Measurements from ENCODE around the gene FOXQ1. TPM values are rescaled to one million over a fixed set of nuclear protein-coding genes. Genes with fewer than 3 reads are reported as not detected.
A peak's percentile ranks its signal among the peaks of the same experiment; 100 is the strongest.

FOXQ1 gene, protein sequence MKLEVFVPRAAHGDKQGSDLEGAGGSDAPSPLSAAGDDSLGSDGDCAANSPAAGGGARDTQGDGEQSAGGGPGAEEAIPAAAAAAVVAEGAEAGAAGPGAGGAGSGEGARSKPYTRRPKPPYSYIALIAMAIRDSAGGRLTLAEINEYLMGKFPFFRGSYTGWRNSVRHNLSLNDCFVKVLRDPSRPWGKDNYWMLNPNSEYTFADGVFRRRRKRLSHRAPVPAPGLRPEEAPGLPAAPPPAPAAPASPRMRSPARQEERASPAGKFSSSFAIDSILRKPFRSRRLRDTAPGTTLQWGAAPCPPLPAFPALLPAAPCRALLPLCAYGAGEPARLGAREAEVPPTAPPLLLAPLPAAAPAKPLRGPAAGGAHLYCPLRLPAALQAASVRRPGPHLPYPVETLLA
- total RNA-seq (2021) (55.8 and 57.0 TPM in 2 replicates), Bru-seq, nascent RNA (percentile 98 among the genes with signal in this experiment), BruChase-seq, experiment 1, labeled RNA remaining after a 2-hour chase (percentile 99 among the genes with signal in this experiment), BruChase-seq, experiment 2, labeled RNA remaining after a 6-hour chase (percentile 91 among the genes with signal in this experiment)
- long read RNA-seq, transcript FOXQ1-201 (1 exons, 2,309 nt), result major isoform, 74 of 76 reads
- long read RNA-seq, partial matches to known transcripts, result 0 of 76 reads
- long read RNA-seq, other reads (novel, unspliced or antisense), result 2 of 76 reads

DNA sequence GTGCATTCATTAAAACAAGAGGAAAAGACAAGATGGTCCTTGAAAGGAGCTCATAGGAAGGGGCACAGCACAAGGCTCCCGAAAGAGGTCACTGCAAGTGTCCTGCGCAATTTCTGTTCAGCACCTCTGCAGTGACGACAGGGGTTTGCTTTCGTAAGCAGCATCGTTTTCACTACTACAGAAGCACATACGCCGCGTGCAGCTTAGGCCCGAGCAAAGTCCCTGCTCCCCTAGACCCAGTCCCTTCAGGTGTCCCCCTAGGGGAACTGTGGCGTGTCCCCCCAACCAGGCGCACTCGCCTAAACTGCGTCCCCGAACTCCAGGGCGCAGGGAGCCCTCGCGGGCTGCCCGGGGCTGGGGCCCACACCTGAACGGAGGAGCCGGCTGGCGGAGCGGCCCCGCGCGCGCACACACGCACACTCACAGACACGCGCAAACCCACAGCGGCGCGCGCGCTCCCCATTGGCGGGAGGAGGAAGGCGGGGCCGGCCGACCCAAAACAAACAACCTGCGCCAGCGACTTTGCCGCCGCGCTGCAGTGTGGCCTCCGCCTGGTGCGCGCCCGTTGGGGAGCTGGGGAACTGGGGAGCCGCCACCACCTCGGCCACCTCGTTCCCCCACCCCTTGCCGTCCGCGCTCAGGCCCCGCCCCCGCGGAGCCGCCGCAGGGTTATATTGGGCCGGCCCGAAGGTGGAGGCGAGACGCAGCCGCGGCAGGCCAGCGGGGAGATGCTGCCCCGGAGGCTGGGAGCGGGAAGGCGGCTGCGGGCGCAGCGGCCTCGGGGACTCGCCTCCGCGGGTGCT is at the start of gene FOXQ1:
Gene FOXQ1 (plus strand): TSS at position 699 of the 803 bp plus-strand sequence. CDS start 607 bp downstream, outside the sequence.
- TF ChIP-seq, protein P1, sequence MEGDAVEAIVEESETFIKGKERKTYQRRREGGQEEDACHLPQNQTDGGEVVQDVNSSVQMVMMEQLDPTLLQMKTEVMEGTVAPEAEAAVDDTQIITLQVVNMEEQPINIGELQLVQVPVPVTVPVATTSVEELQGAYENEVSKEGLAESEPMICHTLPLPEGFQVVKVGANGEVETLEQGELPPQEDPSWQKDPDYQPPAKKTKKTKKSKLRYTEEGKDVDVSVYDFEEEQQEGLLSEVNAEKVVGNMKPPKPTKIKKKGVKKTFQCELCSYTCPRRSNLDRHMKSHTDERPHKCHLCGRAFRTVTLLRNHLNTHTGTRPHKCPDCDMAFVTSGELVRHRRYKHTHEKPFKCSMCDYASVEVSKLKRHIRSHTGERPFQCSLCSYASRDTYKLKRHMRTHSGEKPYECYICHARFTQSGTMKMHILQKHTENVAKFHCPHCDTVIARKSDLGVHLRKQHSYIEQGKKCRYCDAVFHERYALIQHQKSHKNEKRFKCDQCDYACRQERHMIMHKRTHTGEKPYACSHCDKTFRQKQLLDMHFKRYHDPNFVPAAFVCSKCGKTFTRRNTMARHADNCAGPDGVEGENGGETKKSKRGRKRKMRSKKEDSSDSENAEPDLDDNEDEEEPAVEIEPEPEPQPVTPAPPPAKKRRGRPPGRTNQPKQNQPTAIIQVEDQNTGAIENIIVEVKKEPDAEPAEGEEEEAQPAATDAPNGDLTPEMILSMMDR (conservative IDR thresholded peaks at IDR 0.05), result no peak
- TF ChIP-seq EZH2 (IDR thresholded peaks at IDR 0.05; ENCODE audit: low read depth), result no peak
- Histone ChIP-seq H3K4me2 (peak within 1 kb of the TSS; percentile 81), H3F3A (ENCODE audit: insufficient read depth, low read depth) (peaks cover 40% of the 10 kb centered on the region; the same call in 1 of the 2 replicates), H3K79me2 (ENCODE audit: low read depth) (peaks cover 35% of the 10 kb centered on the region), H3K9me2 (ENCODE audit: insufficient read depth) (no peaks in the 10 kb centered on the region), H2AFZ (peak within 1 kb of the TSS; percentile 84), H3K4me3 (peak within 1 kb of the TSS; percentile 69), H3K4me1 (replicated peaks; ENCODE audit: insufficient read depth) (peaks cover 11% of the 10 kb centered on the region; the same call in 1 of the 2 replicates), H3K27me3 (ENCODE audit: insufficient read depth, low read depth) (no peaks in the 10 kb centered on the region), H3K27ac (peak within 1 kb of the TSS; percentile 90), H4K20me1 (ENCODE audit: insufficient read depth) (no peaks in the 10 kb centered on the region), H3K36me3 (ENCODE audit: low read depth) (peaks cover 16% of the 10 kb centered on the region; the same call in 1 of the 2 replicates), H3K9me3 (ENCODE audit: insufficient read depth, low read depth) (no peaks in the 10 kb centered on the region)
- no TSS peak for BruUV-seq (replicated peaks)
- ChIA-PET CTCF (interaction anchor here (1.0 to 1.8 kb wide), 3 partner anchors 14 to 70 kb away, joined by 4 to 18 read pairs (median 5); no protein-coding TSS in a partner anchor), POLR2A (ENCODE audit: unreplicated experiment) (interaction anchor here (0.6 to 2.6 kb wide), 8 partner anchors 11 to 358 kb away, joined by 3 to 19 read pairs (median 8); no protein-coding TSS in a partner anchor)
- intact Hi-C loops (cut with micrococcal nuclease; ENCODE audit: unreplicated experiment), result loop anchor here (1.0 to 2.0 kb wide), 8 partner anchors 24 to 514 kb away; no protein-coding TSS in a partner anchor
- DNase-seq, result peak; percentile 82 to 97

DNA sequence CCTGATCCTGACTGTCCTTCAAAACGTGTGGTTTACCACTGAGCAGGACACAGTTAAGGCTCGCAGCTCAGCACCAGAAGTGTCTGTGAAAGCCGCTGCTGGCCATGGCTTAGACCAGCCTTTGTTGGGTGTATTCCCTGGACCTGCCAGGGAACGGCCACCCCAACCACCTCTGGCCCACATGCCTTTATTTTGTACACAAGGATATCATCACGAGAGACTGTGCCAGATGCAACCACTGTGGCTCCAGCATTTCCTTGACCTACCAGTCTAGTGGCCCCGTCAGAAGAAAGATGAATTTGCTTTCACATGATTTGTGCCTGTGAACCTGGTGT is 49.2 kb upstream of the FOXQ1 start:
- H3K36me3 ChIP-seq (ENCODE audit: low read depth), result no peaks in the 10 kb centered on the region
- TF ChIP-seq EZH2 (IDR thresholded peaks at IDR 0.05; ENCODE audit: low read depth), result no peak
- TF ChIP-seq, protein P1 (conservative IDR thresholded peaks at IDR 0.05), result no peak
- POLR2A ChIA-PET (ENCODE audit: unreplicated experiment), result no interaction called here
- peaks cover 13% of the 10 kb centered on the region for H3F3A ChIP-seq (ENCODE audit: insufficient read depth, low read depth)
- no peak overlapping the region for H3K4me3 ChIP-seq
- CTCF ChIA-PET, result no interaction called here
- no peaks in the 10 kb centered on the region for H4K20me1 ChIP-seq (ENCODE audit: insufficient read depth)
- no peaks in the 10 kb centered on the region for H3K9me3 ChIP-seq (ENCODE audit: insufficient read depth, low read depth)
- no TSS peak for BruUV-seq (replicated peaks)
- H3K79me2 ChIP-seq (ENCODE audit: low read depth), result no peaks in the 10 kb centered on the region
- H3K27ac ChIP-seq, result peak overlapping the region; percentile 72; the same call in 1 of the 2 replicates
- no peaks in the 10 kb centered on the region for H3K27me3 ChIP-seq (ENCODE audit: insufficient read depth, low read depth)
- no peak for DNase-seq
- H3K4me2 ChIP-seq, result no peak overlapping the region
- H3K4me1 ChIP-seq (replicated peaks; ENCODE audit: insufficient read depth), result peaks cover 35% of the 10 kb centered on the region
- no peak overlapping the region for H2AFZ ChIP-seq
- no peaks in the 10 kb centered on the region for H3K9me2 ChIP-seq (ENCODE audit: insufficient read depth)
- intact Hi-C loops (cut with micrococcal nuclease; ENCODE audit: unreplicated experiment), result no loop called here

All from PC-9 (cell line).